Naive thymus-derived CD4-positive, alpha-beta T cell (primary cell): ENCODE results near the gene BHLHE23. TPM values are rescaled to one million over a fixed set of nuclear protein-coding genes. Genes with fewer than 3 reads are reported as not detected.

ENCODE experiments used
- ATAC-seq: fragments of 150-1000 bp; cut with Tn5 transposase; 2 replicates; pipeline ENCODE4 v1.10.0; 2021; ENCODE audit warnings: mild to moderate bottlenecking, moderate library complexity
- CTCF ChIA-PET: fragments of 350-600 bp; sonication (Branson Sonifier 250); formaldehyde crosslinking; loops from one replicate; lab custom pipeline; 2021; ENCODE audit warnings: antibody characterized with exemption; lab: Charles Lee
- POLR2A ChIA-PET: fragments of 350-600 bp; sonication (Branson Sonifier 250); formaldehyde crosslinking; loops from one replicate; lab custom pipeline; 2021; ENCODE audit warnings: antibody characterized with exemption, inconsistent platforms; lab: Charles Lee
- DNase-seq, 9 donors: peaks; one replicate each; pipeline versions ENCODE4 v3.0.0 to v3.0.0-alpha.2; 2020 to 2022; ENCODE audit warnings: mixed read lengths in 1 of 9
- H3K27ac ChIP-seq: one replicate; pipeline ENCODE4 v1.7.0; 2013; ENCODE audit warnings: mild to moderate bottlenecking, low read depth, low read length, moderate library complexity
- H3K27me3 ChIP-seq, 2 donors: one replicate each; pipeline ENCODE4 v1.7.0; 2013; ENCODE audit warnings: low read length in 2 of 2, mild to moderate bottlenecking in 2 of 2, moderate library complexity in 2 of 2; ENCODE audit not compliant: control insufficient read depth in 2 of 2, insufficient read depth in 2 of 2
- H3K36me3 ChIP-seq, 3 experiments: 1 replicate in 2 of 3; 2 replicates in 1 of 3; pipeline ENCODE4 v1.7.0; 2013; ENCODE audit warnings: low read length in 3 of 3, mild to moderate bottlenecking in 3 of 3, moderate library complexity in 1 of 3; ENCODE audit not compliant: insufficient read depth in 3 of 3, control insufficient read depth in 2 of 3
- H3K4me1 ChIP-seq, 2 donors: one replicate each; pipeline ENCODE4 v1.7.0; 2013; ENCODE audit warnings: low read length in 2 of 2, mild to moderate bottlenecking in 2 of 2, moderate library complexity in 1 of 2; ENCODE audit not compliant: control insufficient read depth in 2 of 2, insufficient read depth in 2 of 2
- H3K4me3 ChIP-seq: 2 replicates; pipeline ENCODE4 v1.7.0; 2013; ENCODE audit warnings: mild to moderate bottlenecking, low read length
- H3K9me3 ChIP-seq, 3 experiments: 1 replicate in 2 of 3; 2 replicates in 1 of 3; pipeline ENCODE4 v1.7.0; 2013; ENCODE audit warnings: low read length in 3 of 3; ENCODE audit not compliant: control insufficient read depth in 2 of 3
- H3K27ac Mint-ChIP-seq, 9 donors: one replicate each; pipeline ENCODE4 v1.8.0; 2020 to 2022; ENCODE audit warnings: mixed read lengths in 9 of 9, mild to moderate bottlenecking in 8 of 9, moderate library complexity in 5 of 9, inconsistent platforms in 2 of 9
- H3K27me3 Mint-ChIP-seq, 5 donors: one replicate each; pipeline ENCODE4 v1.8.0; 2021 to 2022; ENCODE audit warnings: mixed read lengths in 5 of 5, mild to moderate bottlenecking in 1 of 5
- H3K36me3 Mint-ChIP-seq, 5 donors: one replicate each; pipeline ENCODE4 v1.8.0; 2020 to 2022; ENCODE audit warnings: mixed read lengths in 5 of 5, mild to moderate bottlenecking in 3 of 5, inconsistent platforms in 1 of 5
- H3K4me1 Mint-ChIP-seq, 7 donors: one replicate each; pipeline ENCODE4 v1.8.0; 2020 to 2022; ENCODE audit warnings: mixed read lengths in 7 of 7, mild to moderate bottlenecking in 3 of 7, inconsistent platforms in 1 of 7
- H3K4me3 Mint-ChIP-seq, 10 donors: one replicate each; pipeline ENCODE4 v1.8.0; 2020 to 2022; ENCODE audit warnings: mild to moderate bottlenecking in 10 of 10, mixed read lengths in 10 of 10, moderate library complexity in 6 of 10, inconsistent platforms in 2 of 10
- H3K9me3 Mint-ChIP-seq, 11 donors: one replicate each; pipeline ENCODE4 v1.8.0; 2020 to 2022; ENCODE audit warnings: mixed read lengths in 11 of 11, mild to moderate bottlenecking in 4 of 11, inconsistent platforms in 1 of 11, moderate library complexity in 1 of 11
- intact Hi-C, 2 donors: fragments of 100-400 bp; cut with micrococcal nuclease; formaldehyde crosslinking; loops; one replicate each; pipeline ENCODE4 v1.15.1; 2023
- polyA plus RNA-seq, 2 donors: library from polyadenylated mRNA; unstranded; fragments of 300-500 nt; fragmentation: Illumina TruSeq; gene quantifications; one replicate each; pipeline ENCODE4 v1.2.3, GENCODE V29; 2021
- total RNA-seq, 6 experiments: library from RNA in 5 of 6; stranded (reverse) in 5 of 6; gene quantifications; 1 replicate in 5 of 6; 2 replicates in 1 of 6; pipeline ENCODE4 v1.2.3 and lab custom pipeline; 2021 to 2026

The BHLHE23 gene
- total and polyA plus RNA-seq, 7 experiments from 2014 or later = not detected

GRCh38 chr20:62965363-62965771, 41.4 kb downstream of the BHLHE23 start:
- peaks cover 0 to 3% (median 0%) of the 10 kb centered on the region in 7 donors for H3K4me1 Mint-ChIP-seq
- no peaks in the 10 kb centered on the region for H3K9me3 Mint-ChIP-seq
- H3K4me3 Mint-ChIP-seq = no peak overlapping the region
- ATAC-seq (no peak), DNase-seq (no peak)
- H3K36me3 Mint-ChIP-seq = no peaks in the 10 kb centered on the region
- no peaks in the 10 kb centered on the region for H3K27me3 Mint-ChIP-seq
- intact Hi-C loops = no loop called here
- Histone ChIP-seq H3K4me1 (no peaks in the 10 kb centered on the region), H3K4me3 (no peak overlapping the region), H3K27ac (no peak overlapping the region), H3K9me3 (no peaks in the 10 kb centered on the region), H3K27me3 (no peaks in the 10 kb centered on the region), H3K36me3 (no peaks in the 10 kb centered on the region)
- ChIA-PET POLR2A (interaction anchor here (2.7 kb wide), 1 partner anchor 11 kb away, joined by 11 read pairs; no protein-coding TSS in a partner anchor), CTCF (no interaction called here)
- H3K27ac Mint-ChIP-seq = no peak overlapping the region

GRCh38 chr20:62964700-62965099, 42.1 kb downstream of the BHLHE23 start:
- Histone ChIP-seq H3K27ac (no peak overlapping the region), H3K27me3 (no peaks in the 10 kb centered on the region), H3K4me1 (no peaks in the 10 kb centered on the region), H3K4me3 (no peak overlapping the region), H3K36me3 (no peaks in the 10 kb centered on the region), H3K9me3 (no peaks in the 10 kb centered on the region)
- H3K9me3 Mint-ChIP-seq = no peaks in the 10 kb centered on the region
- CTCF ChIA-PET = no interaction called here
- no peaks in the 10 kb centered on the region for H3K27me3 Mint-ChIP-seq
- H3K4me1 Mint-ChIP-seq = peaks cover 0 to 8% (median 4%) of the 10 kb centered on the region in 7 donors
- intact Hi-C loops = no loop called here
- DNase-seq (no peak), ATAC-seq (no peak)
- H3K4me3 Mint-ChIP-seq = no peak overlapping the region
- H3K27ac Mint-ChIP-seq = no peak overlapping the region
- no peaks in the 10 kb centered on the region for H3K36me3 Mint-ChIP-seq
- POLR2A ChIA-PET = interaction anchor here (0.9 to 2.7 kb wide), 3 partner anchors 11 to 44 kb away, joined by 3 to 11 read pairs (median 3); no protein-coding TSS in a partner anchor

GRCh38 chr20:62963614-62964397, 43.0 kb downstream of the BHLHE23 start:
- Mint-ChIP-seq H3K36me3 (no peaks in the 10 kb centered on the region), H3K27ac (peak overlapping the region in 1 of 9 donors; percentile 62), H3K4me1 (peaks cover 0 to 14% (median 11%) of the 10 kb centered on the region in 7 donors), H3K9me3 (no peaks in the 10 kb centered on the region), H3K27me3 (no peaks in the 10 kb centered on the region), H3K4me3 (no peak overlapping the region)
- Histone ChIP-seq H3K4me3 (no peak overlapping the region), H3K9me3 (no peaks in the 10 kb centered on the region), H3K36me3 (no peaks in the 10 kb centered on the region), H3K27ac (no peak overlapping the region), H3K27me3 (no peaks in the 10 kb centered on the region), H3K4me1 (no peaks in the 10 kb centered on the region)
- intact Hi-C loops = no loop called here
- POLR2A ChIA-PET = interaction anchor here (0.9 to 2.7 kb wide), 3 partner anchors 10 to 43 kb away, joined by 3 to 11 read pairs (median 3); no protein-coding TSS in a partner anchor
- DNase-seq (no peak), ATAC-seq (no peak)
- CTCF ChIA-PET = no interaction called here

GRCh38 chr20:62962891-62963613, 43.7 kb downstream of the BHLHE23 start:
- ChIA-PET CTCF (no interaction called here), POLR2A (interaction anchor here (1.6 kb wide), 1 partner anchor 43 kb away, joined by 3 read pairs; no protein-coding TSS in a partner anchor)
- Mint-ChIP-seq H3K4me3 (no peak overlapping the region), H3K9me3 (no peaks in the 10 kb centered on the region), H3K27ac (no peak overlapping the region), H3K36me3 (no peaks in the 10 kb centered on the region), H3K4me1 (peaks cover 0 to 14% (median 11%) of the 10 kb centered on the region in 7 donors), H3K27me3 (no peaks in the 10 kb centered on the region)
- Histone ChIP-seq H3K27me3 (no peaks in the 10 kb centered on the region), H3K9me3 (no peaks in the 10 kb centered on the region), H3K4me3 (no peak overlapping the region), H3K36me3 (no peaks in the 10 kb centered on the region), H3K4me1 (no peaks in the 10 kb centered on the region), H3K27ac (no peak overlapping the region)
- DNase-seq (no peak), ATAC-seq (no peak)
- intact Hi-C loops = no loop called here

- intact Hi-C loops = no loop called here
- no peaks in the 10 kb centered on the region for H3K36me3 Mint-ChIP-seq
- CTCF ChIA-PET = no interaction called here
- no peaks in the 10 kb centered on the region for H3K9me3 Mint-ChIP-seq
- H3K4me1 Mint-ChIP-seq = peaks cover 0 to 14% (median 11%) of the 10 kb centered on the region in 7 donors
- H3K4me1 ChIP-seq = no peaks in the 10 kb centered on the region
- DNase-seq = no peak
- H3K9me3 ChIP-seq = no peaks in the 10 kb centered on the region
- POLR2A ChIA-PET = no interaction called here
- H3K4me3 ChIP-seq = no peak overlapping the region
- H3K27me3 Mint-ChIP-seq = no peaks in the 10 kb centered on the region
- no peaks in the 10 kb centered on the region for H3K27me3 ChIP-seq
- H3K4me3 Mint-ChIP-seq = no peak overlapping the region
- no peak overlapping the region for H3K27ac ChIP-seq
- no peaks in the 10 kb centered on the region for H3K36me3 ChIP-seq
- no peak for ATAC-seq
- H3K27ac Mint-ChIP-seq = no peak overlapping the region
These were observed 44.4 kb downstream of the BHLHE23 start for GRCh38 chr20:62962221-62962879.

- POLR2A ChIA-PET = no interaction called here
- Histone ChIP-seq H3K4me3 (no peak overlapping the region), H3K4me1 (no peaks in the 10 kb centered on the region), H3K36me3 (no peaks in the 10 kb centered on the region), H3K27me3 (no peaks in the 10 kb centered on the region), H3K9me3 (no peaks in the 10 kb centered on the region), H3K27ac (no peak overlapping the region)
- Mint-ChIP-seq H3K36me3 (no peaks in the 10 kb centered on the region), H3K27me3 (no peaks in the 10 kb centered on the region), H3K4me3 (no peak overlapping the region), H3K9me3 (no peaks in the 10 kb centered on the region), H3K4me1 (peaks cover 0 to 14% (median 11%) of the 10 kb centered on the region in 7 donors), H3K27ac (no peak overlapping the region)
- CTCF ChIA-PET = no interaction called here
- DNase-seq = no peak
- intact Hi-C loops = no loop called here
- ATAC-seq = no peak
These were observed 45.0 kb downstream of the BHLHE23 start for GRCh38 chr20:62961799-62962198.
